ENCODE measurements around the gene ZNF441.
"Not testable (repeated sequence)": the region's sequence is repeated elsewhere in the genome, so short reads cannot be mapped to it uniquely, and the experiment has no call there.

The ZNF441 gene

GRCh38 chr19:11749751-11750150 lies 17.0 kb upstream of the ZNF441 start:
- 80% methylated on average over 1 of the region's 2 CpGs; no CpG with 5 or more reads in 1 of the 2 experiments for WGBS, 2 experiments (ENCODE audit: insufficient coverage in 2 of 2)
- Histone ChIP-seq H3K27ac (ENCODE audit: low read depth, low read length, severe bottlenecking) (no peak overlapping the region), H3K9me3 (ENCODE audit: control insufficient read depth, low read length) (peaks cover 7% of the 10 kb centered on the region), H3K4me3 (ENCODE audit: extremely low read depth, insufficient read depth, low read length, poor library complexity, severe bottlenecking) (no peak overlapping the region), H3K36me3 (ENCODE audit: control insufficient read depth, insufficient read depth, low read length) (no peaks in the 10 kb centered on the region), H3K4me1 (ENCODE audit: control insufficient read depth, insufficient read depth, low read length, poor library complexity, severe bottlenecking) (no peaks in the 10 kb centered on the region)

GRCh38 chr19:11752244-11752736 lies 14.5 kb upstream of the ZNF441 start:
- Histone ChIP-seq H3K9me3 (ENCODE audit: control insufficient read depth, low read length) (peaks cover 14% of the 10 kb centered on the region), H3K4me3 (ENCODE audit: extremely low read depth, insufficient read depth, low read length, poor library complexity, severe bottlenecking) (no peak overlapping the region), H3K36me3 (ENCODE audit: control insufficient read depth, insufficient read depth, low read length) (no peaks in the 10 kb centered on the region), H3K4me1 (ENCODE audit: control insufficient read depth, insufficient read depth, low read length, poor library complexity, severe bottlenecking) (no peaks in the 10 kb centered on the region), H3K27ac (ENCODE audit: low read depth, low read length, severe bottlenecking) (no peak overlapping the region)
- WGBS, 2 experiments (ENCODE audit: insufficient coverage in 2 of 2): no CpG with 5 or more reads among the region's 2 CpGs

- H3K9me3 ChIP-seq (ENCODE audit: control insufficient read depth, low read length): peaks cover 12% of the 10 kb centered on the region
- no peaks in the 10 kb centered on the region for H3K36me3 ChIP-seq (ENCODE audit: control insufficient read depth, insufficient read depth, low read length)
- WGBS, 2 experiments (ENCODE audit: insufficient coverage in 2 of 2): 80 to 100% methylated on average over 1 to 2 of the region's 4 CpGs
Measured at GRCh38 chr19:11754663-11755062, 12.1 kb upstream of the ZNF441 start.

GRCh38 chr19:11756965-11757364 lies 9.8 kb upstream of the ZNF441 start:
- no peak overlapping the region for H3K27ac ChIP-seq (ENCODE audit: low read depth, low read length, severe bottlenecking)
- no peaks in the 10 kb centered on the region for H3K4me1 ChIP-seq (ENCODE audit: control insufficient read depth, insufficient read depth, low read length, poor library complexity, severe bottlenecking)
- H3K9me3 ChIP-seq (ENCODE audit: control insufficient read depth, low read length): peaks cover 12% of the 10 kb centered on the region
- WGBS, 2 experiments (ENCODE audit: insufficient coverage in 2 of 2): no CpG with 5 or more reads among the region's 1 CpG
- H3K36me3 ChIP-seq (ENCODE audit: control insufficient read depth, insufficient read depth, low read length): no peaks in the 10 kb centered on the region
- H3K4me3 ChIP-seq (ENCODE audit: extremely low read depth, insufficient read depth, low read length, poor library complexity, severe bottlenecking): no peak overlapping the region

More at GRCh38 chr19:11754663-11755062, 12.1 kb upstream of the ZNF441 start:
- Histone ChIP-seq H3K4me1 (ENCODE audit: control insufficient read depth, insufficient read depth, low read length, poor library complexity, severe bottlenecking) (no peaks in the 10 kb centered on the region), H3K27ac (ENCODE audit: low read depth, low read length, severe bottlenecking) (no peak overlapping the region), H3K4me3 (ENCODE audit: extremely low read depth, insufficient read depth, low read length, poor library complexity, severe bottlenecking) (no peak overlapping the region)

- H3K4me3 ChIP-seq (ENCODE audit: extremely low read depth, insufficient read depth, low read length, poor library complexity, severe bottlenecking): no peak overlapping the region
- peaks cover 12% of the 10 kb centered on the region for H3K9me3 ChIP-seq (ENCODE audit: control insufficient read depth, low read length)
- H3K27ac ChIP-seq (ENCODE audit: low read depth, low read length, severe bottlenecking): no peak overlapping the region
- 89 to 95% methylated on average over 5 of the region's 7 CpGs for WGBS, 2 experiments (ENCODE audit: insufficient coverage in 2 of 2)
- no peaks in the 10 kb centered on the region for H3K36me3 ChIP-seq (ENCODE audit: control insufficient read depth, insufficient read depth, low read length)
- no peaks in the 10 kb centered on the region for H3K4me1 ChIP-seq (ENCODE audit: control insufficient read depth, insufficient read depth, low read length, poor library complexity, severe bottlenecking)
Measured at GRCh38 chr19:11759805-11760204, 7.0 kb upstream of the ZNF441 start.

- H3K4me3 ChIP-seq (ENCODE audit: extremely low read depth, insufficient read depth, low read length, poor library complexity, severe bottlenecking): no peak overlapping the region
- H3K9me3 ChIP-seq (ENCODE audit: control insufficient read depth, low read length): peaks cover 3% of the 10 kb centered on the region
- H3K36me3 ChIP-seq (ENCODE audit: control insufficient read depth, insufficient read depth, low read length): no peaks in the 10 kb centered on the region
- 88% methylated on average over 1 of the region's 3 CpGs; no CpG with 5 or more reads in 1 of the 2 experiments for WGBS, 2 experiments (ENCODE audit: insufficient coverage in 2 of 2)
- no peak overlapping the region for H3K27ac ChIP-seq (ENCODE audit: low read depth, low read length, severe bottlenecking)
- peaks cover 4% of the 10 kb centered on the region for H3K4me1 ChIP-seq (ENCODE audit: control insufficient read depth, insufficient read depth, low read length, poor library complexity, severe bottlenecking)
Measured at GRCh38 chr19:11763117-11763516, 3.7 kb upstream of the ZNF441 start.

GRCh38 chr19:11763611-11764010 lies 3.2 kb upstream of the ZNF441 start:
- no peak overlapping the region for H3K4me3 ChIP-seq (ENCODE audit: extremely low read depth, insufficient read depth, low read length, poor library complexity, severe bottlenecking)
- no CpG with 5 or more reads among the region's 1 CpG for WGBS, 2 experiments (ENCODE audit: insufficient coverage in 2 of 2)

GRCh38 chr19:11767633-11768133 lies 883 bp downstream of the ZNF441 start:
- 56 to 57% methylated on average over 13 to 17 of the region's 20 CpGs for WGBS, 2 experiments (ENCODE audit: insufficient coverage in 2 of 2)
- H3K4me3 ChIP-seq (ENCODE audit: extremely low read depth, insufficient read depth, low read length, poor library complexity, severe bottlenecking): peak overlapping the region; percentile 68
- H3K9me3 ChIP-seq (ENCODE audit: control insufficient read depth, low read length): peaks cover 26% of the 10 kb centered on the region
- H3K36me3 ChIP-seq (ENCODE audit: control insufficient read depth, insufficient read depth, low read length): no peaks in the 10 kb centered on the region
- H3K27ac ChIP-seq (ENCODE audit: low read depth, low read length, severe bottlenecking): peak overlapping the region; percentile 96
- peaks cover 4% of the 10 kb centered on the region for H3K4me1 ChIP-seq (ENCODE audit: control insufficient read depth, insufficient read depth, low read length, poor library complexity, severe bottlenecking)

More at GRCh38 chr19:11763611-11764010, 3.2 kb upstream of the ZNF441 start:
- Histone ChIP-seq H3K4me1 (ENCODE audit: control insufficient read depth, insufficient read depth, low read length, poor library complexity, severe bottlenecking) (peaks cover 4% of the 10 kb centered on the region), H3K27ac (ENCODE audit: low read depth, low read length, severe bottlenecking) (no peak overlapping the region), H3K36me3 (ENCODE audit: control insufficient read depth, insufficient read depth, low read length) (no peaks in the 10 kb centered on the region), H3K9me3 (ENCODE audit: control insufficient read depth, low read length) (peaks cover 6% of the 10 kb centered on the region)

GRCh38 chr19:11769995-11770394 lies 3.2 kb downstream of the ZNF441 start:
- peaks cover 4% of the 10 kb centered on the region for H3K4me1 ChIP-seq (ENCODE audit: control insufficient read depth, insufficient read depth, low read length, poor library complexity, severe bottlenecking)
- 90% methylated on average over 1 to 2 of the region's 4 CpGs for WGBS, 2 experiments (ENCODE audit: insufficient coverage in 2 of 2)
- no peak overlapping the region for H3K27ac ChIP-seq (ENCODE audit: low read depth, low read length, severe bottlenecking)
- no peaks in the 10 kb centered on the region for H3K36me3 ChIP-seq (ENCODE audit: control insufficient read depth, insufficient read depth, low read length)
- peaks cover 27% of the 10 kb centered on the region for H3K9me3 ChIP-seq (ENCODE audit: control insufficient read depth, low read length)
- H3K4me3 ChIP-seq (ENCODE audit: extremely low read depth, insufficient read depth, low read length, poor library complexity, severe bottlenecking): no peak overlapping the region

GRCh38 chr19:11771520-11771919 lies 4.7 kb downstream of the ZNF441 start:
- H3K36me3 ChIP-seq (ENCODE audit: control insufficient read depth, insufficient read depth, low read length); H3K4me3 ChIP-seq (ENCODE audit: extremely low read depth, insufficient read depth, low read length, poor library complexity, severe bottlenecking); H3K27ac ChIP-seq (ENCODE audit: low read depth, low read length, severe bottlenecking); H3K4me1 ChIP-seq (ENCODE audit: control insufficient read depth, insufficient read depth, low read length, poor library complexity, severe bottlenecking): not testable (repeated sequence)
- 57 to 84% methylated on average over 6 to 9 of the region's 11 CpGs for WGBS, 2 experiments (ENCODE audit: insufficient coverage in 2 of 2)
- H3K9me3 ChIP-seq (ENCODE audit: control insufficient read depth, low read length): peaks cover 25% of the 10 kb centered on the region

GRCh38 chr19:11776669-11777068 lies 9.9 kb downstream of the ZNF441 start:
- not testable (repeated sequence) for H3K4me1 ChIP-seq (ENCODE audit: control insufficient read depth, insufficient read depth, low read length, poor library complexity, severe bottlenecking); H3K27ac ChIP-seq (ENCODE audit: low read depth, low read length, severe bottlenecking); H3K4me3 ChIP-seq (ENCODE audit: extremely low read depth, insufficient read depth, low read length, poor library complexity, severe bottlenecking)
- peaks cover 35% of the 10 kb centered on the region for H3K9me3 ChIP-seq (ENCODE audit: control insufficient read depth, low read length)
- whole genome bisulfite sequencing, 2 experiments (ENCODE audit: insufficient coverage in 2 of 2): 85 to 98% methylated on average over 8 to 11 of the region's 11 CpGs
- H3K36me3 ChIP-seq (ENCODE audit: control insufficient read depth, insufficient read depth, low read length): peaks cover 34% of the 10 kb centered on the region
